Epidermal melanocyte (primary cell): ENCODE measurements around the gene POLE3.
A peak's percentile ranks its signal among the peaks of the same experiment; 100 is the strongest.
"Not testable (repeated sequence)": the region's sequence is repeated elsewhere in the genome, so short reads cannot be mapped to it uniquely, and the experiment has no call there.

Source experiments
- DNase-seq: peaks from one replicate; pipeline ENCODE4 v3.0.0; 2011; ENCODE audit warnings: low spot score; ENCODE audit not compliant: insufficient read length

The POLE3 gene

DNA sequence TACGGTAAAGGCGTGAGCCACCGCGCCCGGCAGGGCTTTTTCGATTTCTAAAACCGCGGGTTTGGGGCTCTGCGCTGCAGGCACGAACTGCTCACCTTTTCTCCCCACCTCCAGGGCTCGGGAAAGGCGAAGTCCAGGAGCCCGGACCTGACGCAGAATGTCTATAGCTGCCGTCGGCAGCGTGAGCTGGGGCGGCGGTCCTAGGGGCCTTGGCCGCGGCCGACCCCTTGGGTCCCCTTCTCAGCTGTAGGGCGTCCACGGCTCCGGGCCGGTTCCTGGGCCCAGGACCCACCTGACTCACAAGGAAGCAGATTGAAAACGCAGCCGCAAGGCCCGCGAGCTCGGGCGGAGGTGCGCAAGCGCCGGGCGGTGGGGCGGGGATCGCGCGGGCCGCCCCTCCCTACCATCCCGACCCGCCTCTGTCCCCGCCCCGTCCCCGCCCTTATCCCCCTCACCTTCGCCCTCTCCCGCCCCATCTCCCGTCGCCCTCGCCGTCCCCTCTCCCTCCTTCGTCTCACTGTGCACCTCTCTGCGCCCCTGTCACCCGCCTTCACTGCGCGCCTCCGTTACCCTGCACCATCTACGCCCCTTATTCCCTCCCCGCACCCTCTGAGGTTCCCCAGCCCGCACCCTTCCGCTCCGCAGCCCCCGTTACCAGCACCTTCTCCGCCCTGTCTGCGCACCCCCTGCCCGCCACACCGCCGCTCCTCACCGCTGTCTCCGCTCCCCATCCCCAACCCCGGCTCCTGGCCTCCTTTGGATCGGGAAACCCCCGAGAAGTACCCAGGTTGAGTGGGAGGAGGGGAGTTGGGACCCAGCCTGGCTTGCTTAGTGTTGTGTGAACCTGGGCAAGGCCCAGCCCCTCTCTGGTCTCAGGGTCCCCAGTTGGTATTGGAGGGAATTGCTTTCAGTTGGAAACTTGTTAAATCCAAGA, 33.6 kb downstream of the POLE3 start, which contains the start of gene HDHD3:
TSS of gene HDHD3 (minus strand) at position 353 of the 934 bp plus-strand sequence. CDS start 2,632 bp downstream, outside the sequence.
- peak; percentile 90 for DNase-seq

DNA sequence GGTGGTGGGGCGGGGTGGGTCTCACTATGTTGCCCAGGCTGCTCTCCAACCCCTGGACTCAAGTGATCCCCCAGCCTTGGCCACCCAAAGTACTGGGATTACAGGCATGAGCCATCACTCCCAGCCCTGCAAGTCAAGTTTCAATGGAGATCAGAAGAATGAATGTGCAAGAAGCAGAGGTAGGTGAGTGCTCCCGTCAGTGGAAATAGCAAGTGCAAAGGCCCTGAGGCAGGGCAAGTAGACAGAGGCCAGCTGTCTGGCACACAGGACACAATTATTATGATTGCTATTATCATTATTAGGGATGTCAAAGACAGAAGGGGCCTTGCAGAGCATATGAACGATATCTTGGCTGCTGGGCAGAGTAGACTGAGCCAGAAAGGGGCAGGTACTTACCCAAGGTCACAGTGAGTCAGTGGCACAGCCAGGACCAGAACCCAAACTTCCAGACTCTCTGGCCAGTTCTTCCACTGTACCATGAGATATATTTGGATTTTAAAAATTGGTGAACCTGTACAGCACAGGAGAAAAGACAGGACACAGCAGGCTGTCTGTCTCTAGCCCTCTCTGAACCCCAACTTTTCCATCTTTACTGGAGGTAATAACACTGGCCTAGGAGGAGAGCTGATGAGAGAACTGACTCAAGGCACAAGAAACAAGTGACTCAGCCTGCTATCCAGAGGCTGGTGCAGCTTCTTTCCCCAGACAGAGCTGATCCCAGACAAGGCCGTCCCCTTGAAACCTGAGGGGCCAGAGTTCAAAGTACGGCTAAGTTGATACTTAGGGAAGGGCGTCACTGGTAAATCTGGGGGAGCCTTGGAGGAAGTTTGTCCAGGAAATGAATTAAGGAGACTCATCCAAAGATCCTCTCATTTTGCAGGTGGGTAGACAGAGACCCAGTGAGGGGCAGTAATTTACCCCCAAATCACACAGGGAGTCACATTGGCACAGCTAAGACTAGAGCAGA, 35.1 kb downstream of the POLE3 start:
- no peak for DNase-seq

DNA sequence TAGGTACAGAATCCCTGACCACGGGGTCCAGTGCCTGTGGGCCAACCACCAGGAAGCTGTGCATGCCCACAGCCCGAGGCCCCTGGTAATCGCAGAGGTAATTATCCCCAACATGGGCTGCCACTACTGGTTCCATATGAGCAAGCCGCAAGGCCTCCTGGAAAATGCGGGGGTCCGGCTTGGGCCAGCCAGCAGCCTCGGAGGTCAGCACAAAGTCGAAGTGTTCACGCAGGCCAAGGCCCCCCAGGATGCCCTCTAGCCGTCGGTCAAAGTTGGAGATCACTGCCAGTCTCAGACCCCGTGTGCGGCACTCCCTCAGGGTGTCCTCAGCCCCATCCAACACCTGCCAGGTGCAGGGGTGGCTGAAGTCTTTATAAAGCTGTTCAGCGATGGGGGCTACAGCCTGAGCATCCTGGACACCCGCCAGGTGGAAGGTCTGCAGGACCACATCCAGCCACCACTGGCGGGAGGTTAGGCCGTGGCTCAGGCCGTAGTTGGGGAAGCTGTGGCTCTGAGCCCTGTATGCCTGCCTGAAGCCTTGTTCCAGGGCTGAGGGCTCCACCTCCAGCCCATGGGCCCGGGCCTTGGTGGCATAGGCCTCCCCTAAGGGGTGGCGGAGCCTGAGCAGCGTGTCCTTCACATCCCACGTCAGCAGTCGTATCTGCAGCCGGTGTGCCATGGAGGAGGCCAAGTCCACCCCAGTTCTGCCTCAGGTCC, 36.6 kb downstream of the POLE3 start:
- DNase-seq: no peak

DNA sequence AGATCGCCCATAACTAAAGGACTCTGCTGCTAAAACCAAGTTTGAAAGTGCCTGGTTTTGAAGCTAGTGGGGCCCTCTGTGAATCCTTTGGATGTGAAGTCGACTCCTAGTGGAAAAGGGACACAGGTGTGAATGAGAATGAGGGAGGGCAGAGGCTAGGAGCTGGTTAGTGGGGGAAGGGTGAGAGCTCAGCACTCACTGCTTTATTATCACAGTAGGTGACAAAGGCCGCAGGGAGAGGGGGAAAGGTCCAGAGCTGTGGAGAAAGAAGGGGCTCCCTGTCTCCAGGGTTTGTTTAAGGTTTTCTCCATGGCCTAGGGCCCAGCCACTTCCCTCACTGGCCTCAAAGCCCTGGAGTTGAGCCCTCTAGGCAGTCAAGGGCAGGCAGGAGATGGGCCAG, 37.2 kb downstream of the POLE3 start:
- no peak for DNase-seq

DNA sequence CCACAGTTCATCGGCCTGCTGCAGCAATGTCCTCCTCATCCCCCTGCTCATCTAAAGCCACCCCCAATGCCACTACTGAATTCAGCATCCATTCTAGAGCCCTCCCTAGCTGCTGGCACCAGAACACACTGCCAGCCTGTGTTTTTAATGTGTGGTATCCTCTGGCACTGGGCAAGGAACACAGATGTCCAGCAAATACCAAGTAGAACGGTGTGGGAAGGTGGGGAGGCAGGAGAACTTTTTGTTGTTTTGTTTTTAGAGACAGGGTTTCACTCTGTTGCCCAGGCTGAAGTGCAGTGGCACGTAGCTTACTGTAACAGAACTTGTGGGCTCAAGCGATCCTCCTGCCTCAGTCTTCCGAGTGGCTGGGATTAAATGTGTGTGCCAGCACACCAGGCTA, 38.4 kb downstream of the POLE3 start:
- no peak for DNase-seq

DNA sequence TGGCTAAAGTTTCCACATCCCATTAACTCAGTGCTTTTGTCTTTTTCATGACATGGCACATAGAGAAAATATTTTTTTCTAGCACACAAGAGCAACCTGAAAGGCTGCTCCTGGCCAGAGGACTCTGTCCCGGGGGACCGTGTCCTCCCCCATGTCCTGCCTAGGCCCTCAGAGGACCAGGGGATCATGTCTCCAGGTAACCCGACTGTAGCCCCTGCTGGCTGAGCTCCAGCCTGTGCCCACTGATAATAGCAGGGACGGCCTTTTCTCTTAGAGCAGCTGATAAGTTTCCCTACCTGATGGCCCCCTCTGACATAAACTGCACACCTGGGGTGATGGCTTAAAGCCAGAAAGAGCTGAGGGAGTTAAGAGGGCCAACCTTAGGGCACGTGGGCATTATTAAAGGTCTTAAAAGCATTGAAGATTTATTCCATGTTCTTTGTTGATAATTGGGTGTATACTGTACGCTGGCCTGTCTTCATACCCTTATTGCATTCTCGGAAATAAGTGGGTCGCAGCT, 39.6 kb downstream of the POLE3 start:
- no peak for DNase-seq

DNA sequence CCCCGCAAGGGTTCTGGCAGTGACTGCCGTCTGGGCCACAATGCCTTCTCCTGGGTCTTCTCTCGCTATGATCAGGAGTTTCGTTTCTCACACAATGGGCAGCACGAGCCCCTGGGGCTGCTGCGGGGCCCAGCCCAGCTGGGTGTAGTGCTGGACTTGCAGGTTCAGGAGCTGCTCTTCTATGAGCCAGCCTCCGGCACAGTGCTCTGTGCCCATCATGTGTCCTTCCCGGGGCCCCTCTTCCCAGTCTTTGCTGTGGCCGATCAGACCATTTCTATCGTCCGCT, 40.7 kb downstream of the POLE3 start:
- DNase-seq: no peak

DNA sequence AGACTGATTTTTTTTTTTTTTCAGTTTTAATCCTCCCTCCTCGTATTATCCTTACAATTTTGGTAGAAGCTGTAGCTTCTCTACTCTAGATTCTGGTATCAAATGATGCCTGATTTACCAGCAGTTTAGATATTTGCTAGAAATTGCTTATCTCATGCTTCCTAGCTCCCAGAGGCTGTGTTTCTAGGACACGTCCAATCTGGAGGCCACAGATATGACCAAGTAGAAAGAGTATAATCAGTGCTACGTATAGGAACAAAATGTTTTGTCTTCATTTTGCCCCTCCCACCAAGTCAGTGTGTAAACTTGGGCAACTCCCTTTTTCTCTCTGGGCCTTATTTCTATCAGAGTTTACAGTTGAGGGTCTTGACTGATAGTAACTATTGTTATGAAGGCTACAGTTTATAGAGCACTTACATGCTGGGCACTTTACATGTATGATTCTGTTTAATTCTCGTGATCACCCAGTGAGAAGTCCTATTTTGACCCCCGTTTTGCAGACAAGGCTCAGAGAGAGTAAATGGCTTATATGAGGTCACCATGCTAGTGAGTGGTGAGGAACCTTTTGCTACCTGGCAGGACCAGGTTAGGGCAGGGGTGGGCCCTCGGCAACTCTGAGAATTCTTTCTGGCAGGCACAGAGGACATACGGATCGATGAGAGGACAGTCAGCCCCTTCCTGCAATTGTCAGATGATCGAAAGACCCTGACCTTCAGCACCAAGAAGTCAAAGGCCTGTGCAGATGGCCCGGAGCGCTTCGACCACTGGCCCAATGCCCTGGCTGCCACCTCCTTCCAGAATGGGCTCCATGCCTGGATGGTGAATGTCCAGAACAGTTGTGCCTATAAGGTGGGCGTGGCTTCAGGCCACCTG, 41.3 kb downstream of the POLE3 start:
- no peak for DNase-seq

DNA sequence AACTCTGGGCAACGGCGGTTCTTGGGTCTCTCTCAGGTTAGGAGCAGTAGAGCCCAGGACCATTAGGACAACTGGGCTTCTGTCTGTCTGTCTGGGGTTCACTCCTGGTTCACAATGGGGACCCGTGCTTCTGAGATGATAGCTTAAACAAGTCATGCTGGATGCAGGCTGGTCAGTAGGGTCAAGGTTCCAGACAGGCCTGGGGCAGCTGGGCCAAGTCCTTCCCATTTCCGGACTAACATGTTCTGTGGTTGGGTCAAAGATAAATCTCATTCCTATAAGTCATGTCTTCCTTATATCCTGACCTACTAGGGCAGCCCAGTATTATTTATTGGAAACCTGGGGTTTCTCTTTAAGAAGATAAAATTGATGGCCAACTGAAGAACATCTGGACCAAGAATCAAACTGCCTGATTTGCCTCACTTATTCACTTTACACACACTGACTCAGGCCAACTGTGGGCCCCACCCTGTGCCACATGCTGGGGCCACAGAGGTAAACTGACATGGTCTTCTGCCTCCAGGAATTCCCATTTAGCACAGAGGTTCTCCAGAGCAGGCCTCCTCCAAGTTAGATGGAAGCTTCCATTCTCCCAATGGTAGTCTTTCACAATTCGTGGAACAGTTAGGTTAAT, 42.0 kb downstream of the POLE3 start:
- DNase-seq: no peak

DNA sequence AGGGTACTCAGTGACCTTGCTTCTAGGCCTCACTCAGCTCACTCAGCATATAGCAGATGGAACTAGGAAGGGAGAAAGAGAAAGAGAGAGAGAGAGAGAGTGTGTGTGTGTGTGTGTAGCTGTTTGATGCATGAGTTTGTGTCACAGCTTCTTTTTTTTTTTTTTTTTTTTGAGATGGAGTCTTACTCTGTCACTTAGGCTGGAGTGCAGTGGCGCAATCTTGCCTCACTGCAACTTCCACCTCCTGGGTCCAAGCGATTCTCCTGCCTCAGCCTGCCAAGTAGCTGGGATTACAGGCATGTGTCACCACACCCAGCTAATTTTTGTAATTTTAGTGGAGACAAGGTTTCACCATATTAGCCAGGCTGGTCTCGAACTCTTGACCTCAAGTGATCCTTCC, 44.8 kb downstream of the POLE3 start:
- DNase-seq: not testable (repeated sequence)

DNA sequence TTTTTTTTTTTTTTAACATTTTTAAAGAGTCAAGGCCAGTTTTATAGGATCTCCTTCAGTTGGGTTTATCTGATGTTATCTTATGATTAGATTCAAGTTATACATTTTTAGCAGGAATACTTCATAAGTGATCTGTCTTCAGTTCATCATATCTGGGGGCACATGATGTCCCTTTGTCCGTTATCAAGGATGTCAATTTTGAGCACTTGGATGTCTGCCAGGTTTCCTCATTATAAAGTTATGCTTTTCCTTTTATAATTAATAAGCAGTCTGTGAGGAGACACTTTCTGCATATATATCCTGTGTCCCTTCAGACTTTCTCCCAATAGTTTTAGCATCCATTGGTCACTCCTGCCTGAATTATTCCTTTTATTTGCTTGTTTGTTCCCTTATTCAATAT, 45.5 kb downstream of the POLE3 start:
- no peak for DNase-seq

DNA sequence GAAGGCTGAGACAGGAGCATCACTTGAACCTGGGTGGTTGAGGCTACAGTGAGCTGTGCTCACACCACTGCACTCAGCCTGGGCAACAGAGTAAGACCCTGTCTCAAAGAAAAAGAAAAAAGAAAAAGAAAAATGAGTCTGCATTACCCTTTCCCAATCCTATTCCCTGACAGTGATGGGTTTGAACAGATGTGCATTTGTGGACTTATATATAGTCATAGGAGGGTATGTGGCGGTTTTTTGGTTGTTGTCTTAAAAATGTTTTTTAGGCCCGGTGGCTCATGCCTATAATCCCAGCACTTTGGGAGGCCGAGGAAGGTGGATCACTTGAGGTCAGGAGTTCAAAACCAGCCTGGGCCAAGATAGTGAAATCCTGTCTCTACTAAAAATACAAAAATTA, 47.1 kb downstream of the POLE3 start:
- no peak for DNase-seq

DNA sequence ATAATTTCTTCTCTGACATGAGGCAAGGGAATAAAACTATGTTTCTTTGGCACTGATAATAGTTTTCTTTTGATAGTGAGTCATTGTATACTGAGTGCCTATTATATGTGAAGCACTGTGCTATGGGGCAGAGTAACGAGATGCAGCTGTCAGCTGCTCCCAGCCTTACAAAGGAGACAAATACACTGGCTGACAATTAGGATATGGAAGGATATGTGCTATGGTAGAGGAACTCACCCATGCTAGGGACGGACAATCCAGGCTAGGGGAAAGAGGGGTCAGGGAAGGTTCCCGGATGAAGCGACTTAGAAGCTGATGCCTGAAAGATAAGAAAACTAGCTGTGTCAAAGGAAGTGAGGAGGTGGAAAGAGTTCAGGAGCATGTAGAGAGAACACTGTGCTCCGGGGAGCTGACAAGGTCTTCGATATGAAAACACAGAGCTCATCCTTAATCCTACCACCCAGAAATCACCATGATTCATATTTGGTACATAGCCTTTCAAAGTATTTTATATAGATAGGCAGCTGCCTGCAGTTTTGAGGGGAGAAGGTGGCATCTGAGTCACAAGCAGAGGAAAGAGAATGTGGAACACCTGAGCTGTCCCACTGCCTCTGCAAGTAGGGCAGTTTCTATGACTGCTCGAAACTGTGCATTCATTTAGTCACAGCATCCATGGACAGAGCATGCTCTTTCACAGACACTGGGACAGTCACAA, 49.0 kb downstream of the POLE3 start:
- no peak for DNase-seq

DNA sequence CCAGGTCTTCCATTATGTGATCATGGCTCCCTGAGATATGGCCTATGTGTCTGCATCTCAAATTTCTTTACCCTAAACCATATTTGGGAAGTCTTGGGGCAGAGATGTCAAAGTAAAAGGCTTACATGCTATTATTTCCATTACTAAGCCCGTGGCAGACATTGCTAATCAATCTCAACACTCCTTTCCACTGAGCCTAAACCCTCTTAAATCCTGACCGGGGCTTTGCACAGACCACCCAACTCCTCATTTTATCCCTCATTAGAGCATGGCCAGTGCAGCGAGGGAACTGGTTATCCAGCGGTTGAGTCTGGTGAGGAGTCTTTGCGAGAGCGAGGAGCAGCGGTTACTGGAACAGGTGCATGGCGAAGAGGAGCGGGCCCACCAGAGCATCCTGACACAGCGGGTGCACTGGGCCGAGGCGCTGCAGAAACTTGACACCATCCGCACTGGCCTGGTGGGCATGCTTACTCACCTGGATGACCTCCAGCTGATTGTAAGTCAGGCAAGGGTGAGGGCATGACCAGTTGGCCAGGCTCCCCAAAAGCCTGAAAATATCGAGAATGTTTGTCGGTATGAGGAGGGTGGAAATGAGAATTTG, 50.1 kb downstream of the POLE3 start:
- no peak for DNase-seq

DNA sequence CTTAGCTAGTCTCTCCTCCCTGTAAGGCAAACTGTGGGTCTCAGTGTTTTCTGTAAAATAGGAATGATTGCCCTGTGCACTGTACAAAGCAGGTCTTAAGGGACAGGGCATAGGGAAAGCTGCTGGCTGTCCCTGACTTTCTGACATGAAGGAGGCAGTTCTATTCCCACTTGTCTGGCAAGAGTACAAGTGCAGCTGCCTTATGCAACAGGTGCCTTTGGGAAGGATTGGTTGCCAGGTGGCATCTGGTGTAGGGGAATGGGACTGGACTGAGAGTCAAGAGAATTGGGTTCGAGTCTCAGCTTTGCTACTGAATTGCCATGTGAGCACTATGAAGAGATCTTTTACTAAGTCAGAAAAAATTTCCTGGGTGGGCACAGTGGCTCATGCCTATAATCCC, 51.1 kb downstream of the POLE3 start:
- DNase-seq: no peak
